HUES6 (cell line): ENCODE data around the gene HAND1.

Experiments
- H3K27ac ChIP-seq: 2 replicates; pipeline ENCODE4 v1.7.0; 2013; ENCODE audit warnings: low read depth, mild to moderate bottlenecking, low read length, inconsistent platforms
- H3K27me3 ChIP-seq: 2 replicates; pipeline ENCODE4 v1.6.1; 2013; ENCODE audit warnings: low read length; ENCODE audit not compliant: control insufficient read depth, insufficient read depth
- H3K36me3 ChIP-seq: 2 replicates; pipeline ENCODE4 v1.6.1; 2013; ENCODE audit warnings: low read length; ENCODE audit not compliant: control insufficient read depth, insufficient read depth
- H3K4me1 ChIP-seq: 2 replicates; pipeline ENCODE4 v1.6.1; 2013; ENCODE audit warnings: low read length; ENCODE audit not compliant: control insufficient read depth, insufficient read depth
- H3K4me3 ChIP-seq: 2 replicates; pipeline ENCODE4 v1.5.1; 2013; ENCODE audit warnings: low read depth, low read length
- H3K9ac ChIP-seq: one replicate; pipeline ENCODE4 v1.6.1; 2013; ENCODE audit warnings: mild to moderate bottlenecking, low read length
- H3K9me3 ChIP-seq: 2 replicates; pipeline ENCODE4 v1.6.1; 2013; ENCODE audit warnings: low read depth, low read length; ENCODE audit not compliant: control insufficient read depth, insufficient read depth

HAND1 gene

DNA sequence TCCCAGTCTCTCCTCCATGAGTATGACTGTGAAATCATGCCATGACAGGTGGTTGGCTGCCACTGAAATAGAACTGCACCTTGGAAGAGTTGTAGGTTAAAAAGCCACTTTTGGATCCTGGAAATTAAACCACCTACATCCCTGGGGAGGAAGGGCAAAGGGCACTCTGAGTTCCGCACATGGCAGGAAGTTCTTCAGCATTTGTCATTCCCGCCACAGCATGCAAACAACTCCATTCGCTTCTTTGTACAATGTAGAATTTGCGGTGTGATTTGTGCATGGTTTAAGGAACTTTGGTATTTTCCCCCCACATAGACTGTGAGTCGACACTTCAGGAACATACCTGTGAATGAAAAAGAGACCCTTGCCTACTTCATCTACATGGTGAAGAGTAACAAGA, 22.4 kb downstream of the HAND1 start:
- no peaks in the 10 kb centered on the region for H3K27me3 ChIP-seq
- H3K4me3 ChIP-seq = no peak overlapping the region
- no peaks in the 10 kb centered on the region for H3K9me3 ChIP-seq
- H3K27ac ChIP-seq = no peak overlapping the region
- no peaks in the 10 kb centered on the region for H3K4me1 ChIP-seq
- H3K9ac ChIP-seq = no peak overlapping the region
- H3K36me3 ChIP-seq = peaks cover 59% of the 10 kb centered on the region

DNA sequence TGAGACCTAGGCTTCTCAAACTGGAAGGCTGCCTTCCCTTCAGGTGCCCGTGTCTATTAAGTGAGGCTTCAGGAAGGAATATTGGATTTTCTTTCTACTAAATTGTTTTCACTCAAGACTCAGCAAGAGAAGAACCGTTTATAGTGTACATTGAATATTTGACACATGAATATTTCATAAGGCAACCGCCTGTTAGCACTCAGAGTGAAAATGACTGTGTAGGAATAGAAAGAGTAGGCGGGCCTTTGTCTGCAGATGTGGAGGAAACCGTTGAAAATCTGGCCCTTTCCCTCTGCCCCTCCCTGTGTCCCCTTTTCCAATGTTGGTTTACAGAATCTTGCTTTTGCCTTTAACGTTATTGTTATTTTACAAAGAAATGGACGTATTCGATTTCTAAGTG, 26.1 kb downstream of the HAND1 start:
- H3K36me3 ChIP-seq = peaks cover 60% of the 10 kb centered on the region

GRCh38 chr5:154449786-154450185, 28.2 kb downstream of the HAND1 start:
- Histone ChIP-seq H3K27ac (no peak overlapping the region), H3K9ac (no peak overlapping the region), H3K36me3 (peaks cover 38% of the 10 kb centered on the region), H3K27me3 (no peaks in the 10 kb centered on the region), H3K9me3 (no peaks in the 10 kb centered on the region), H3K4me1 (peaks cover 7% of the 10 kb centered on the region), H3K4me3 (no peak overlapping the region)

More for the DNA sequence above, 26.1 kb downstream of the HAND1 start:
- Histone ChIP-seq H3K9ac (no peak overlapping the region), H3K4me1 (peaks cover 7% of the 10 kb centered on the region), H3K27ac (no peak overlapping the region), H3K27me3 (no peaks in the 10 kb centered on the region), H3K9me3 (no peaks in the 10 kb centered on the region), H3K4me3 (no peak overlapping the region)

DNA sequence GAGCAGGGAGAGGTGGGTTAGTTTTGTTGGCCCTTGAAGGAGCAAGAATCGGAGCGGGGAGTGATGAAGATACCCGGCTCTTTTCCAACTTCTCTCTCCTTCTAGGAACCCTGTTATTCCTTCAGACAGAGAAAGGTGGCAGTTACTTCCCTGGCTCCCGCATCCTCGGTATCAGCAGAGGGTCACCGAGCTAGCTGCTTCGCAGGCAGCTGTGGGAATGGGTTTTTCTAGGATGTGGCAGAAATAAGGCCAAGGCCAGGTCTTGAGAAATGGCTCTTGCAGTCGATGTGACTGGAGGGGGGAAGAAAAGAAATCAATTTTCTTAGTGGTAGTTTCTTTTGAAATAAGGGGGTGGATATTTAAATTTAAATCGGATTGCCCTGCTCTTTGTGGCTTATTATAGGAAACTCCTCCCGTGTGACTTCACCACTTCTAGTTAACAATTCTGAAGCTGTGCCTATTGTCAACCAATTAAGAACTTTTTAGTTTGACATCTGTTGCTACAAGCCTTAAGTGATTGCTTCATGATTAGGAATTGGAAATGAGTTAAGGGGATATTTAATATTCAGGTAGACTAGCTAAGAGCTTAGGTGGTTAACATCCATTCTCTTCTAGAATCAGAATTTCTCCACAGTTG, 30.8 kb downstream of the HAND1 start:
- no peaks in the 10 kb centered on the region for H3K27me3 ChIP-seq

GRCh38 chr5:154446195-154447088, 31.6 kb downstream of the HAND1 start:
- Histone ChIP-seq H3K4me3 (peak overlapping the region; percentile 93), H3K9me3 (no peaks in the 10 kb centered on the region), H3K9ac (peak overlapping the region; percentile 55), H3K27me3 (no peaks in the 10 kb centered on the region), H3K27ac (peak overlapping the region; percentile 56; the same call in 1 of the 2 replicates), H3K4me1 (peaks cover 11% of the 10 kb centered on the region), H3K36me3 (peaks cover 21% of the 10 kb centered on the region)

More for the DNA sequence above, 30.8 kb downstream of the HAND1 start:
- Histone ChIP-seq H3K9ac (peak overlapping the region; percentile 55), H3K4me1 (peaks cover 11% of the 10 kb centered on the region), H3K9me3 (no peaks in the 10 kb centered on the region), H3K36me3 (peaks cover 20% of the 10 kb centered on the region), H3K4me3 (peak overlapping the region; percentile 93), H3K27ac (no peak overlapping the region)

- Histone ChIP-seq H3K9ac (peak within 1 kb of the TSS; percentile 63), H3K4me1 (peaks cover 11% of the 10 kb centered on the region), H3K27ac (peak within 1 kb of the TSS; percentile 56; the same call in 1 of the 2 replicates), H3K9me3 (no peaks in the 10 kb centered on the region), H3K4me3 (peak within 1 kb of the TSS; percentile 93), H3K36me3 (peaks cover 20% of the 10 kb centered on the region), H3K27me3 (no peaks in the 10 kb centered on the region)
Observed at GRCh38 chr5:154445422-154446194, 32.4 kb downstream of the HAND1 start, which contains the start of gene SAP30L. SAP30L (plus strand) TSS chr5:154445997; CDS start chr5:154446605, 608 bp downstream.

GRCh38 chr5:154444556-154445421, 33.2 kb downstream of the HAND1 start:
- Histone ChIP-seq H3K36me3 (peaks cover 21% of the 10 kb centered on the region), H3K27ac (no peak overlapping the region), H3K4me3 (peak overlapping the region; percentile 93), H3K27me3 (no peaks in the 10 kb centered on the region), H3K9me3 (no peaks in the 10 kb centered on the region), H3K4me1 (peaks cover 11% of the 10 kb centered on the region), H3K9ac (peak overlapping the region; percentile 63)

DNA sequence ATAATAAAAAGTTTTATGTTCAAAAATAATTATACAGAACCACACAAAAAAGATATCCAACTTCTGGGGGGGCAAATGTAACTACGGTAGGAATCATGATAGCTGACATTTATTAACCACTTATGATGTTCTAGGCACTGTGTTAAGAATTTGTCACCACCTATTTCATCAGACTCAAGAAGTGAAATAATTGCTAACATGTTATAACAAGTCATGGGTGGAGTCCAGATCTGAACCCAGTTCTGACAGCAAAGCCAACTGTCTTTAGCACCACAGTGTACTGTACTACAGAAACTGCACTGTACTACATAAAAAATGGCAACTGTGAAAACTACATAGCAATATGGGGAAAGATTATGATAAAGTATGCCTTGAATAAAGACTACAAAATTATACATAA, 35.2 kb downstream of the HAND1 start:
- Histone ChIP-seq H3K27me3 (no peaks in the 10 kb centered on the region), H3K4me3 (no peak overlapping the region), H3K27ac (no peak overlapping the region), H3K36me3 (peaks cover 27% of the 10 kb centered on the region), H3K4me1 (peaks cover 11% of the 10 kb centered on the region), H3K9me3 (no peaks in the 10 kb centered on the region), H3K9ac (no peak overlapping the region)

- Histone ChIP-seq H3K27me3 (no peaks in the 10 kb centered on the region), H3K4me1 (0 out of 2 replicates have a peak, but pooled peaks cover 5% of the 10 kb centered on the region), H3K9me3 (peaks cover 5% of the 10 kb centered on the region; the same call in 1 of the 2 replicates), H3K9ac (no peak overlapping the region), H3K4me3 (no peak overlapping the region), H3K36me3 (peaks cover 40% of the 10 kb centered on the region), H3K27ac (no peak overlapping the region)
Observed at GRCh38 chr5:154440540-154440939, 37.5 kb downstream of the HAND1 start.
